IMR-90 (cell line): ENCODE measurements around the gene TRPV3. TPM values are rescaled to one million over a fixed set of nuclear protein-coding genes. Genes with fewer than 3 reads are reported as not detected.
A peak's percentile ranks its signal among the peaks of the same experiment; 100 is the strongest.

Experiments
- ATAC-seq: fragments of 200-7000 bp; cut with Tn5 transposase; 2 replicates; pipeline ENCODE4 v1.9.1; 2020; ENCODE audit warnings: low read depth, mild to moderate bottlenecking, moderate library complexity
- BruUV-seq: library from RNA; stranded (reverse); fragments of 400-500 nt; replicated peaks from 2 replicates; lab custom pipeline; 2021; lab: Mats Ljungman, UMichigan
- CTCF ChIA-PET: fragments of 300-600 bp; formaldehyde crosslinking; extraction: SDS; loops from one replicate; lab custom pipeline; 2021; ENCODE audit warnings: antibody characterized with exemption; lab: Yijun Ruan, JAX
- POLR2A ChIA-PET: fragments of 300-600 bp; sonication (Branson Sonifier 250); formaldehyde crosslinking; loops from one replicate; lab custom pipeline; 2022; ENCODE audit warnings: antibody characterized with exemption; ENCODE audit not compliant: unreplicated experiment; lab: Charles Lee
- DNase-seq: peaks from one replicate; pipeline ENCODE4 v3.0.0; 2013
- H2AFZ ChIP-seq: replicated peaks from 2 replicates; pipeline ENCODE3; 2013; ENCODE audit warnings: low read length, mild to moderate bottlenecking; ENCODE audit not compliant: poor library complexity
- H2AK5ac ChIP-seq: 2 replicates; pipeline ENCODE4 v1.6.1; 2013; ENCODE audit warnings: low read depth, low read length, inconsistent platforms
- H2AK9ac ChIP-seq: replicated peaks from 2 replicates; pipeline ENCODE3; 2013; ENCODE audit warnings: mild to moderate bottlenecking, low read depth, low read length, moderate library complexity; ENCODE audit not compliant: poor library complexity
- H2BK120ac ChIP-seq: 2 replicates; pipeline ENCODE4 v1.6.1; 2013; ENCODE audit warnings: low read depth, low read length, inconsistent platforms
- H2BK15ac ChIP-seq: 3 replicates; pipeline ENCODE4 v1.6.1; 2013; ENCODE audit warnings: low read depth, low read length, inconsistent platforms
- H2BK20ac ChIP-seq: 2 replicates; pipeline ENCODE4 v1.6.1; 2013; ENCODE audit warnings: low read depth, mild to moderate bottlenecking, inconsistent platforms, low read length, moderate library complexity
- H2BK5ac ChIP-seq: 2 replicates; pipeline ENCODE4 v1.6.1; 2013; ENCODE audit warnings: mild to moderate bottlenecking, low read depth, low read length, inconsistent platforms; ENCODE audit not compliant: poor library complexity, severe bottlenecking
- H3K14ac ChIP-seq: replicated peaks from 2 replicates; pipeline ENCODE4 v1.6.1; 2013; ENCODE audit warnings: low read depth, low read length, inconsistent platforms
- H3K18ac ChIP-seq: 2 replicates; pipeline ENCODE4 v1.6.1; 2013; ENCODE audit warnings: low read depth, low read length, control low read depth
- H3K23ac ChIP-seq: 2 replicates; pipeline ENCODE4 v1.6.1; 2013; ENCODE audit warnings: low read depth, low read length, inconsistent platforms
- H3K27ac ChIP-seq: 2 replicates; pipeline ENCODE4 v1.5.1; 2013; ENCODE audit warnings: mild to moderate bottlenecking, control low read depth, low read length; ENCODE audit not compliant: insufficient read depth
- H3K27me3 ChIP-seq: 2 replicates; pipeline ENCODE4 v1.6.1; 2013; ENCODE audit warnings: low read length; ENCODE audit not compliant: control insufficient read depth, insufficient read depth
- H3K36me3 ChIP-seq: 2 replicates; pipeline ENCODE4 v1.6.1; 2013; ENCODE audit warnings: low read length, mixed read lengths; ENCODE audit not compliant: control insufficient read depth, insufficient read depth
- H3K4ac ChIP-seq: 2 replicates; pipeline ENCODE4 v1.6.1; 2013; ENCODE audit warnings: low read depth, low read length, inconsistent platforms
- H3K4me1 ChIP-seq: 2 replicates; pipeline ENCODE4 v1.6.1; 2013; ENCODE audit warnings: low read length, mixed read lengths; ENCODE audit not compliant: control insufficient read depth, insufficient read depth
- H3K4me2 ChIP-seq: 2 replicates; pipeline ENCODE4 v1.6.1; 2013; ENCODE audit warnings: low read depth, mild to moderate bottlenecking, control low read depth, low read length, moderate library complexity
- H3K4me3 ChIP-seq: 2 replicates; pipeline ENCODE4 v1.5.1; 2013; ENCODE audit warnings: low read depth, mild to moderate bottlenecking, control low read depth, low read length, moderate library complexity; ENCODE audit not compliant: insufficient read depth
- H3K56ac ChIP-seq: 2 replicates; pipeline ENCODE4 v1.6.1; 2013; ENCODE audit warnings: low read length, inconsistent platforms; ENCODE audit not compliant: insufficient read depth; ENCODE audit errors: extremely low read depth
- H3K79me1 ChIP-seq, 2 experiments: 2 replicates each; pipeline ENCODE4 v1.6.1; 2013; ENCODE audit warnings: low read length in 2 of 2, inconsistent platforms in 1 of 2, low read depth in 1 of 2
- H3K9ac ChIP-seq: 2 replicates; pipeline ENCODE4 v1.6.1; 2013; ENCODE audit warnings: low read depth, low read length, control low read depth
- H3K9me1 ChIP-seq: 2 replicates; pipeline ENCODE4 v1.6.1; 2013; ENCODE audit warnings: low read length, inconsistent platforms; ENCODE audit not compliant: insufficient read depth
- H3K9me3 ChIP-seq: 2 replicates; pipeline ENCODE4 v1.6.1; 2013; ENCODE audit warnings: low read length; ENCODE audit not compliant: control insufficient read depth, insufficient read depth
- H4K20me1 ChIP-seq: 2 replicates; pipeline ENCODE4 v1.6.1; 2013; ENCODE audit warnings: low read length, inconsistent platforms; ENCODE audit not compliant: insufficient read depth
- H4K5ac ChIP-seq: 2 replicates; pipeline ENCODE4 v1.6.1; 2013; ENCODE audit warnings: mild to moderate bottlenecking, low read depth, low read length, control low read depth
- H4K8ac ChIP-seq, 2 experiments: 2 replicates each; pipeline ENCODE4 v1.6.1; 2013; ENCODE audit warnings: low read depth in 2 of 2, low read length in 2 of 2, control low read depth in 1 of 2, inconsistent platforms in 1 of 2
- H4K91ac ChIP-seq: 2 replicates; pipeline ENCODE4 v1.6.1; 2013; ENCODE audit warnings: low read depth, low read length, inconsistent platforms; ENCODE audit not compliant: insufficient read depth
- BHLHE40 ChIP-seq: fragments of 150-350 bp; IDR thresholded peaks from 2 replicates; pipeline ENCODE4 v1.6.1; 2016; ENCODE audit warnings: mild to moderate bottlenecking, low read depth, low read length
- CEBPB ChIP-seq: IDR thresholded peaks from 2 replicates; pipeline ENCODE4 v1.6.1; 2012; ENCODE audit warnings: low read depth, low read length, improper control_type of control experiment
- CHD1 ChIP-seq: IDR thresholded peaks from 2 replicates; pipeline ENCODE4 v1.6.1; 2012; ENCODE audit warnings: low read depth, low read length, improper control_type of control experiment
- FOS ChIP-seq: fragments of 150-350 bp; IDR thresholded peaks from 2 replicates; pipeline ENCODE4 v1.6.1; 2016; ENCODE audit warnings: low read depth, low read length
- MAFK ChIP-seq: IDR thresholded peaks from 2 replicates; pipeline ENCODE4 v1.6.1; 2012; ENCODE audit warnings: low read depth, low read length, improper control_type of control experiment
- MAZ ChIP-seq: IDR thresholded peaks from 2 replicates; pipeline ENCODE4 v1.6.1; 2012; ENCODE audit warnings: low read depth, mild to moderate bottlenecking, low read length, improper control_type of control experiment, moderate library complexity, borderline replicate concordance
- RAD21 ChIP-seq: IDR thresholded peaks from 2 replicates; pipeline ENCODE4 v1.6.1; 2012; ENCODE audit warnings: low read length, improper control_type of control experiment
- RCOR1 ChIP-seq: IDR thresholded peaks from 2 replicates; pipeline ENCODE4 v1.6.1; 2012; ENCODE audit warnings: mild to moderate bottlenecking, low read length, improper control_type of control experiment; ENCODE audit not compliant: insufficient replicate concordance
- RFX5 ChIP-seq: IDR thresholded peaks from 2 replicates; pipeline ENCODE4 v1.8.0; 2012; ENCODE audit warnings: low read depth, mild to moderate bottlenecking, low read length, moderate library complexity
- SMC3 ChIP-seq: fragments of 150-350 bp; IDR thresholded peaks from 2 replicates; pipeline ENCODE4 v1.6.1; 2016; ENCODE audit warnings: low read depth, mild to moderate bottlenecking, antibody characterized with exemption, low read length, moderate library complexity
- WGBS, 2 experiments: methylation state at CpG; one replicate each; pipeline versions ENCODE4 v1.1.5 to v1.1.7; 2013; ENCODE audit warnings: missing lambda C conversion rate in 2 of 2; ENCODE audit not compliant: insufficient read length in 1 of 2; ENCODE audit errors: extremely low coverage in 2 of 2; 5-methylcytosine and 5-hydroxymethylcytosine counted together
- dilution Hi-C: fragments of 300-500 bp; cut with HindIII; formaldehyde crosslinking; loops from one replicate; pipeline ENCODE4 v1.14.3; 2018; ENCODE audit warnings: low sequenced_read_pairs; ENCODE audit not compliant: unreplicated experiment
- in situ Hi-C: fragments of 300-500 bp; cut with MboI; formaldehyde crosslinking; loops from 3 replicates; pipeline ENCODE4 v1.14.3; 2019; ENCODE audit warnings: low sequenced_read_pairs, inconsistent platforms, mixed read lengths
- intact Hi-C: fragments of 100-400 bp; cut with micrococcal nuclease; formaldehyde crosslinking; loops from 2 replicates; pipeline ENCODE4 v1.10.0; 2022
- polyA plus RNA-seq, 3 experiments: library from polyadenylated mRNA; depleted of rRNA; stranded (reverse); fragments of >200 nt; gene quantifications; 2 replicates each; pipeline ENCODE4 v1.2.3, GENCODE V29; 2012; ENCODE audit warnings: low replicate concordance in 1 of 3
- total RNA-seq: library from RNA; depleted of rRNA; stranded (reverse); fragments of >200 nt; gene quantifications from 2 replicates; pipeline ENCODE4 v1.2.3, GENCODE V29; 2012
- TF ChIP-seq, protein P1 (sequence below): conservative IDR thresholded peaks from 2 replicates; pipeline ENCODE4 v1.5.1; 2012; ENCODE audit warnings: mild to moderate bottlenecking, low read depth, low read length, improper control_type of control experiment
- TF ChIP-seq, protein P2 (sequence below): fragments of 150-350 bp; IDR thresholded peaks from 2 replicates; pipeline ENCODE4 v1.6.1; 2017; ENCODE audit warnings: mild to moderate bottlenecking, antibody characterized with exemption, low read length, low read depth

Gene TRPV3
- total and polyA plus RNA-seq, 2 of the 4 experiments (the other 2 are of a cell fraction): 0.18 to 0.26 TPM

DNA sequence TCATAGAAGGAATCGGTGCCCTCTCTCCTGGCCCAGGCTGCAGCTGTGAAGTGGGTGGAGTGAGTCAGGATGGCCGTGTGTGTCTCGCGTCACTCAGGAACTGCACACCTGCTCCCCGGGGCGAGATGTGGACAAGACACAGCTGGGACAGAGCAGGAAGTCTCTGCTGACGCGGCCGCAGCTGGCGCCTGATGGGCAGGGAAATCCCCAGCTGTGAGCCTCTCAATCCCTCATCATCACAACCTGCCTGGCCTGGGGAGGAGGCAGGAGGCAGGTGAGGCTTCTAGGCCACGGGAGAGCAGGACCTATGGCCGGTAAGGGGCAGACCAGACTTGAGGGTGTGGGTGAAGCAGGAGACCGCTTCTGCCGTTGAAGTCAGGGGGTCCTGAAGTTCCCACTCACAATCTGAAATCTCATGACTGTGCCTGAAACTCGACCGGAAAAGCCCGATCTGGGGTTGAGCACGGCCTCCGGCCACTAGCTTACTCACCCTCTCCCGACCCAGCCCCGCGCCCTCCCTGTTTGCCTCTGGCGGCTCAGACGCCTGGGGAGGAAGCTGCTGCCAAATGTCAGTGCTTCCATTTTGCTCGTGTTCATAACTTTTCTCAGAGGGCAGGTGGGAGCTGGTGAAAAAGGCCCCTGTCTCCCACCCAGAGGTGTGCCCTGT, 1.1 kb upstream of the TRPV3 start:
- intact Hi-C loops (no loop called here), dilution Hi-C loops (no loop called here), in situ Hi-C loops (no loop called here)
- H3K27ac ChIP-seq: no peak overlapping the region; the same call in 1 of the 2 replicates
- peak overlapping the region; percentile 82 for H2AK9ac ChIP-seq
- H3K56ac ChIP-seq: no peak overlapping the region
- peak overlapping the region; percentile 74 for H2BK5ac ChIP-seq
- H3K14ac ChIP-seq: 0 out of 2 replicates have a peak overlapping the region, but pooled peaks have one; percentile 53
- H3K36me3 ChIP-seq: no peaks in the 10 kb centered on the region
- CTCF ChIA-PET: no interaction called here
- peaks cover 5% of the 10 kb centered on the region; the same call in 1 of the 2 replicates for H3K9me1 ChIP-seq
- H2AFZ ChIP-seq: peak overlapping the region; percentile 93
- H4K5ac ChIP-seq: peak overlapping the region; percentile 42; the same call in 1 of the 2 replicates
- H2BK15ac ChIP-seq: no peak overlapping the region
- peak; percentile 97 for TF ChIP-seq RCOR1
- TF ChIP-seq SMC3: no peak
- TF ChIP-seq RAD21: no peak
- TF ChIP-seq MAFK: no peak
- TF ChIP-seq, protein P1, sequence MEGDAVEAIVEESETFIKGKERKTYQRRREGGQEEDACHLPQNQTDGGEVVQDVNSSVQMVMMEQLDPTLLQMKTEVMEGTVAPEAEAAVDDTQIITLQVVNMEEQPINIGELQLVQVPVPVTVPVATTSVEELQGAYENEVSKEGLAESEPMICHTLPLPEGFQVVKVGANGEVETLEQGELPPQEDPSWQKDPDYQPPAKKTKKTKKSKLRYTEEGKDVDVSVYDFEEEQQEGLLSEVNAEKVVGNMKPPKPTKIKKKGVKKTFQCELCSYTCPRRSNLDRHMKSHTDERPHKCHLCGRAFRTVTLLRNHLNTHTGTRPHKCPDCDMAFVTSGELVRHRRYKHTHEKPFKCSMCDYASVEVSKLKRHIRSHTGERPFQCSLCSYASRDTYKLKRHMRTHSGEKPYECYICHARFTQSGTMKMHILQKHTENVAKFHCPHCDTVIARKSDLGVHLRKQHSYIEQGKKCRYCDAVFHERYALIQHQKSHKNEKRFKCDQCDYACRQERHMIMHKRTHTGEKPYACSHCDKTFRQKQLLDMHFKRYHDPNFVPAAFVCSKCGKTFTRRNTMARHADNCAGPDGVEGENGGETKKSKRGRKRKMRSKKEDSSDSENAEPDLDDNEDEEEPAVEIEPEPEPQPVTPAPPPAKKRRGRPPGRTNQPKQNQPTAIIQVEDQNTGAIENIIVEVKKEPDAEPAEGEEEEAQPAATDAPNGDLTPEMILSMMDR: no peak
- peak; percentile 27; the same call in 1 of the 2 replicates for TF ChIP-seq BHLHE40
- TF ChIP-seq MAZ: no peak
- no peak for TF ChIP-seq CHD1
- peak; percentile 59; the same call in 1 of the 2 replicates for TF ChIP-seq FOS
- TF ChIP-seq RFX5: no peak
- TF ChIP-seq CEBPB: no peak
- TF ChIP-seq, protein P2, sequence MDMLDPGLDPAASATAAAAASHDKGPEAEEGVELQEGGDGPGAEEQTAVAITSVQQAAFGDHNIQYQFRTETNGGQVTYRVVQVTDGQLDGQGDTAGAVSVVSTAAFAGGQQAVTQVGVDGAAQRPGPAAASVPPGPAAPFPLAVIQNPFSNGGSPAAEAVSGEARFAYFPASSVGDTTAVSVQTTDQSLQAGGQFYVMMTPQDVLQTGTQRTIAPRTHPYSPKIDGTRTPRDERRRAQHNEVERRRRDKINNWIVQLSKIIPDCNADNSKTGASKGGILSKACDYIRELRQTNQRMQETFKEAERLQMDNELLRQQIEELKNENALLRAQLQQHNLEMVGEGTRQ: no peak
- no TSS peak for BruUV-seq
- H4K8ac ChIP-seq: peak overlapping the region in 1 of 2 experiments; percentile 68; a peak in 1 of 4 replicates
- peak overlapping the region; percentile 63; the same call in 1 of the 2 replicates for H2BK20ac ChIP-seq
- H3K18ac ChIP-seq: no peak overlapping the region
- H2AK5ac ChIP-seq: no peak overlapping the region
- peak; percentile 92 for DNase-seq
- no peak overlapping the region for H3K4me3 ChIP-seq
- H3K79me1 ChIP-seq: no peaks in the 10 kb centered on the region
- H4K20me1 ChIP-seq: no peaks in the 10 kb centered on the region
- ATAC-seq: peak; percentile 78
- peak overlapping the region; percentile 32 for H3K4me2 ChIP-seq
- H3K9me3 ChIP-seq: no peaks in the 10 kb centered on the region
- peak overlapping the region; percentile 79 for H3K4ac ChIP-seq
- POLR2A ChIA-PET: no interaction called here
- peaks cover 2% of the 10 kb centered on the region; the same call in 1 of the 2 replicates for H3K27me3 ChIP-seq
- H3K9ac ChIP-seq: no peak overlapping the region
- H2BK120ac ChIP-seq: peak overlapping the region; percentile 90; the same call in 1 of the 2 replicates
- H3K23ac ChIP-seq: no peak overlapping the region; the same call in none of the 2 replicates
- peaks cover 7% of the 10 kb centered on the region for H3K4me1 ChIP-seq
- H4K91ac ChIP-seq: peak overlapping the region; percentile 63; the same call in 1 of the 2 replicates
- 34% methylated on average over 7 of the region's 25 CpGs; no CpG with 5 or more reads in 1 of the 2 experiments for WGBS, 2 experiments
